T-cell (primary cell): ENCODE results near the gene ZFYVE19. TPM values are rescaled to one million over a fixed set of nuclear protein-coding genes. Genes with fewer than 3 reads are reported as not detected.
A peak's percentile ranks its signal among the peaks of the same experiment; 100 is the strongest.

ENCODE experiments used
- ATAC-seq, 4 experiments: fragments of 200-7000 bp in 3 of 4; fragments of 150-1000 bp in 1 of 4; cut with Tn5 transposase; replicated peaks in 1 of 4; 1 replicate in 3 of 4; 2 replicates in 1 of 4; pipeline ENCODE4 v1.10.0; 2021; ENCODE audit warnings: moderate library complexity in 3 of 4, mild to moderate bottlenecking in 2 of 4, moderate number of reproducible peaks in 1 of 4
- CTCF ChIA-PET, 2 donors: fragments of 300-600 bp; sonication (Branson Sonifier 250); formaldehyde crosslinking; loops; one replicate each; lab custom pipeline; 2022; ENCODE audit warnings: antibody characterized with exemption in 2 of 2; lab: Charles Lee
- POLR2A ChIA-PET, 2 donors: fragments of 300-600 bp; sonication (Branson Sonifier 250); formaldehyde crosslinking; loops; one replicate each; lab custom pipeline; 2022; ENCODE audit warnings: antibody characterized with exemption in 2 of 2; lab: Charles Lee
- DNase-seq, 35 experiments: peaks; one replicate each; pipeline versions ENCODE4 v3.0.0 to v3.0.0-alpha.2; 2013 to 2023
- H3K27ac ChIP-seq: one replicate; pipeline ENCODE4 v1.5.1; 2013; ENCODE audit warnings: low read length
- H3K27me3 ChIP-seq, 2 experiments: replicated peaks in 1 of 2; 1 replicate in 1 of 2; 2 replicates in 1 of 2; pipeline versions ENCODE4 v1.6.1 to v1.7.0; 2013; ENCODE audit warnings: low read length in 1 of 2, mixed read lengths in 1 of 2; ENCODE audit not compliant: control insufficient read depth in 2 of 2, insufficient read depth in 2 of 2; ENCODE audit errors: extremely low read depth in 1 of 2
- H3K36me3 ChIP-seq, 2 donors: 1 replicate in 1 of 2; 2 replicates in 1 of 2; pipeline versions ENCODE4 v1.6.1 to v1.7.0; 2013; ENCODE audit warnings: low read length in 1 of 2; ENCODE audit not compliant: control insufficient read depth in 2 of 2, insufficient read depth in 1 of 2; ENCODE audit errors: extremely low read depth in 1 of 2
- H3K4me1 ChIP-seq, 2 experiments: 1 replicate in 1 of 2; 2 replicates in 1 of 2; pipeline versions ENCODE4 v1.6.1 to v1.7.0; 2013; ENCODE audit warnings: low read length in 2 of 2, mixed read lengths in 1 of 2; ENCODE audit not compliant: insufficient read depth in 2 of 2, control insufficient read depth in 1 of 2; ENCODE audit errors: extremely low read depth in 1 of 2
- H3K4me3 ChIP-seq, 2 donors: 1 replicate in 1 of 2; 2 replicates in 1 of 2; pipeline versions ENCODE4 v1.5.1 to v1.7.0; 2013; ENCODE audit warnings: mild to moderate bottlenecking in 2 of 2, low read length in 1 of 2, moderate library complexity in 1 of 2; ENCODE audit not compliant: control insufficient read depth in 1 of 2; ENCODE audit errors: extremely low read depth in 1 of 2
- H3K9me3 ChIP-seq: 2 replicates; pipeline ENCODE4 v1.7.0; 2013
- H3K27ac Mint-ChIP-seq, 2 donors: one replicate each; pipeline ENCODE4 v1.8.0; 2020 to 2021; ENCODE audit warnings: mild to moderate bottlenecking in 2 of 2, mixed read lengths in 2 of 2
- H3K27me3 Mint-ChIP-seq, 2 donors: one replicate each; pipeline ENCODE4 v1.8.0; 2021 to 2022; ENCODE audit warnings: mixed read lengths in 2 of 2
- H3K36me3 Mint-ChIP-seq: one replicate; pipeline ENCODE4 v1.8.0; 2021; ENCODE audit warnings: mixed read lengths
- H3K4me1 Mint-ChIP-seq, 3 donors: one replicate each; pipeline ENCODE4 v1.8.0; 2020 to 2022; ENCODE audit warnings: mixed read lengths in 3 of 3, mild to moderate bottlenecking in 1 of 3
- H3K4me3 Mint-ChIP-seq, 3 donors: one replicate each; pipeline ENCODE4 v1.8.0; 2020 to 2022; ENCODE audit warnings: mild to moderate bottlenecking in 3 of 3, mixed read lengths in 3 of 3, moderate library complexity in 3 of 3
- H3K9me3 Mint-ChIP-seq, 3 donors: one replicate each; pipeline ENCODE4 v1.8.0; 2020 to 2022; ENCODE audit warnings: mixed read lengths in 3 of 3
- WGBS: methylation state at CpG from one replicate; pipeline ENCODE4 v1.1.5; 2013; ENCODE audit warnings: missing lambda C conversion rate; ENCODE audit not compliant: insufficient coverage; 5-methylcytosine and 5-hydroxymethylcytosine counted together
- total RNA-seq, 35 experiments: library from RNA in 6 of 35; stranded (reverse) in 6 of 35; fragments of 120-200 nt in 1 of 35; gene quantifications; one replicate each; pipeline versions ENCODE4 v1.2.1 to v1.2.4 and lab custom pipeline; 2013 to 2026

The ZFYVE19 gene
- total RNA-seq, 5 donors from 2014 or later (not counting 1 experiment from before 2014, with no cell fraction given): 20.0 to 38.9 (median 30.8) TPM

- ChIA-PET CTCF (interaction anchor here (0.5 to 1.1 kb wide), 3 partner anchors 11 to 236 kb away, joined by 3 to 9 read pairs (median 4); no protein-coding TSS in a partner anchor), POLR2A (no interaction called here)
- Histone ChIP-seq H3K4me1 (peaks cover 0 to 30% of the 10 kb centered on the region in 2 experiments), H3K27me3 (peaks cover 0 to 29% of the 10 kb centered on the region in 2 experiments), H3K36me3 (no peaks in the 10 kb centered on the region), H3K9me3 (no peaks in the 10 kb centered on the region), H3K27ac (no peak overlapping the region), H3K4me3 (no peak overlapping the region)
- DNase-seq (no peak), ATAC-seq (no peak)
- no peaks in the 10 kb centered on the region for H3K36me3 Mint-ChIP-seq
- peaks cover 7% of the 10 kb centered on the region in 2 donors for H3K27me3 Mint-ChIP-seq
- H3K9me3 Mint-ChIP-seq: no peaks in the 10 kb centered on the region
- no peak overlapping the region for H3K4me3 Mint-ChIP-seq
- peak overlapping the region; percentile 13 to 37 for H3K27ac Mint-ChIP-seq
- H3K4me1 Mint-ChIP-seq: peaks cover 27 to 33% (median 29%) of the 10 kb centered on the region in 3 donors
Observed at GRCh38 chr15:40846841-40847222, 39.9 kb downstream of the ZFYVE19 start.

GRCh38 chr15:40847223-40847961 is 40.5 kb downstream of the ZFYVE19 start:
- 95% methylated on average over 3 of the region's 7 CpGs for WGBS
- POLR2A ChIA-PET: no interaction called here
- peaks cover 27 to 33% (median 29%) of the 10 kb centered on the region in 3 donors for H3K4me1 Mint-ChIP-seq
- H3K27ac Mint-ChIP-seq: peak overlapping the region; percentile 16 to 80
- no peak overlapping the region for H3K4me3 Mint-ChIP-seq
- peak in 1 of 4 experiments; percentile 33 for ATAC-seq
- CTCF ChIA-PET: interaction anchor here (0.5 to 1.1 kb wide), 3 partner anchors 10 to 236 kb away, joined by 3 to 9 read pairs (median 4); no protein-coding TSS in a partner anchor
- Histone ChIP-seq H3K36me3 (no peaks in the 10 kb centered on the region), H3K4me3 (no peak overlapping the region), H3K4me1 (peaks cover 0 to 30% of the 10 kb centered on the region in 2 experiments), H3K27me3 (peaks cover 0 to 29% of the 10 kb centered on the region in 2 experiments), H3K9me3 (no peaks in the 10 kb centered on the region), H3K27ac (no peak overlapping the region)
- H3K9me3 Mint-ChIP-seq: no peaks in the 10 kb centered on the region
- DNase-seq: peak in 1 of 35 experiments; percentile 44
- peaks cover 7% of the 10 kb centered on the region in 2 donors for H3K27me3 Mint-ChIP-seq
- no peaks in the 10 kb centered on the region for H3K36me3 Mint-ChIP-seq

- Histone ChIP-seq H3K4me3 (no peak overlapping the region), H3K4me1 (peaks cover 0 to 11% of the 10 kb centered on the region in 2 experiments), H3K27me3 (peaks cover 0 to 11% of the 10 kb centered on the region in 2 experiments), H3K9me3 (no peaks in the 10 kb centered on the region), H3K36me3 (no peaks in the 10 kb centered on the region), H3K27ac (no peak overlapping the region)
- Mint-ChIP-seq H3K27ac (no peak overlapping the region), H3K27me3 (no peaks in the 10 kb centered on the region), H3K4me3 (no peak overlapping the region), H3K36me3 (no peaks in the 10 kb centered on the region), H3K9me3 (no peaks in the 10 kb centered on the region), H3K4me1 (peaks cover 18 to 23% (median 21%) of the 10 kb centered on the region in 3 donors)
- DNase-seq (no peak), ATAC-seq (no peak)
- ChIA-PET CTCF (no interaction called here), POLR2A (no interaction called here)
- WGBS: 80% methylated on average over 8 of the region's 8 CpGs
Observed at GRCh38 chr15:40850576-40851112, 43.8 kb downstream of the ZFYVE19 start.

- no peak for DNase-seq
- H3K27ac Mint-ChIP-seq: no peak overlapping the region
- H3K4me1 Mint-ChIP-seq: peaks cover 8 to 11% (median 8%) of the 10 kb centered on the region in 3 donors
- H3K27me3 Mint-ChIP-seq: no peaks in the 10 kb centered on the region
- ChIA-PET CTCF (no interaction called here), POLR2A (no interaction called here)
- H3K4me3 Mint-ChIP-seq: no peak overlapping the region
- no peaks in the 10 kb centered on the region for H3K9me3 Mint-ChIP-seq
- Histone ChIP-seq H3K36me3 (no peaks in the 10 kb centered on the region), H3K4me3 (no peak overlapping the region), H3K27me3 (peaks cover 0 to 10% of the 10 kb centered on the region in 2 experiments), H3K27ac (no peak overlapping the region), H3K9me3 (no peaks in the 10 kb centered on the region), H3K4me1 (peaks cover 0 to 8% of the 10 kb centered on the region in 2 experiments)
- no peaks in the 10 kb centered on the region for H3K36me3 Mint-ChIP-seq
- no peak for ATAC-seq
- no CpG with 5 or more reads among the region's 5 CpGs for WGBS
Observed at GRCh38 chr15:40852529-40852928, 45.6 kb downstream of the ZFYVE19 start.

- POLR2A ChIA-PET: no interaction called here
Observed at GRCh38 chr15:40853241-40853890, 46.5 kb downstream of the ZFYVE19 start.

GRCh38 chr15:40854161-40854560 is 47.3 kb downstream of the ZFYVE19 start:
- no peak overlapping the region for H3K4me3 Mint-ChIP-seq
- CTCF ChIA-PET: no interaction called here

More at GRCh38 chr15:40853241-40853890, 46.5 kb downstream of the ZFYVE19 start:
- Mint-ChIP-seq H3K27me3 (no peaks in the 10 kb centered on the region), H3K4me1 (peaks cover 3 to 7% (median 6%) of the 10 kb centered on the region in 3 donors), H3K4me3 (no peak overlapping the region), H3K27ac (no peak overlapping the region), H3K9me3 (no peaks in the 10 kb centered on the region), H3K36me3 (no peaks in the 10 kb centered on the region)
- H3K4me3 ChIP-seq: no peak overlapping the region
- peaks cover 0 to 10% of the 10 kb centered on the region in 2 experiments for H3K27me3 ChIP-seq
- no peak for ATAC-seq
- peaks cover 0 to 8% of the 10 kb centered on the region in 2 experiments for H3K4me1 ChIP-seq
- CTCF ChIA-PET: no interaction called here
- H3K27ac ChIP-seq: no peak overlapping the region
- no peaks in the 10 kb centered on the region for H3K36me3 ChIP-seq
- no peak for DNase-seq
- 95% methylated on average over 7 of the region's 16 CpGs for WGBS
- H3K9me3 ChIP-seq: no peaks in the 10 kb centered on the region

More at GRCh38 chr15:40854161-40854560, 47.3 kb downstream of the ZFYVE19 start:
- H3K36me3 Mint-ChIP-seq: no peaks in the 10 kb centered on the region
- Histone ChIP-seq H3K27me3 (peaks cover 0 to 17% of the 10 kb centered on the region in 2 experiments), H3K27ac (no peak overlapping the region), H3K4me1 (peaks cover 0 to 12% of the 10 kb centered on the region in 2 experiments), H3K4me3 (no peak overlapping the region), H3K9me3 (no peaks in the 10 kb centered on the region), H3K36me3 (no peaks in the 10 kb centered on the region)
- POLR2A ChIA-PET: no interaction called here
- WGBS: 86% methylated on average over 8 of the region's 10 CpGs
- H3K9me3 Mint-ChIP-seq: no peaks in the 10 kb centered on the region
- no peak for ATAC-seq
- no peaks in the 10 kb centered on the region for H3K27me3 Mint-ChIP-seq
- DNase-seq: no peak
- no peak overlapping the region for H3K27ac Mint-ChIP-seq
- peaks cover 8 to 13% (median 11%) of the 10 kb centered on the region in 3 donors for H3K4me1 Mint-ChIP-seq
